Endometrium (tissue), 2 donors: Measurements from ENCODE around the gene CLIC2.

Experiments used
- FAIRE-seq: peaks from 2 replicates; lab custom pipeline; 2012; peaks lifted over from hg19 to GRCh38; lab: Jason Lieb, UNC
- donor health status: control.
- donor health status: control.

Gene CLIC2

GRCh38 chrX:155262970-155263754, 71.3 kb downstream of the CLIC2 start:
- FAIRE-seq, result no peak

- FAIRE-seq, result no peak
Observed at GRCh38 chrX:155259752-155260151, 74.7 kb downstream of the CLIC2 start.

- no peak for FAIRE-seq
Observed at GRCh38 chrX:155251391-155251790, 83.0 kb downstream of the CLIC2 start.

GRCh38 chrX:155247497-155247896, 86.9 kb downstream of the CLIC2 start:
- no peak for FAIRE-seq

GRCh38 chrX:155246748-155247147, 87.7 kb downstream of the CLIC2 start:
- FAIRE-seq, result no peak

- FAIRE-seq, result no peak
Observed at GRCh38 chrX:155242300-155242699, 92.1 kb downstream of the CLIC2 start.

- FAIRE-seq, result no peak
Observed at GRCh38 chrX:155237719-155238118, 96.7 kb downstream of the CLIC2 start.

GRCh38 chrX:155235891-155236290, 98.5 kb downstream of the CLIC2 start:
- no peak for FAIRE-seq

- no peak for FAIRE-seq
Observed at GRCh38 chrX:155231163-155231562, 103.3 kb downstream of the CLIC2 start.
